GM12878 (cell line): ENCODE data around the gene CCDC97.

ENCODE experiments used
- POLR2A ChIP-seq: IDR thresholded peaks from 2 replicates; pipeline ENCODE4 v1.6.1; 2011; ENCODE audit warnings: low read depth, mild to moderate bottlenecking, low read length
- RAD21 ChIP-seq: IDR thresholded peaks from 2 replicates; pipeline ENCODE4 v1.6.1; 2011; ENCODE audit warnings: mild to moderate bottlenecking, low read depth, low read length, moderate library complexity; ENCODE audit not compliant: insufficient read depth
- ZNF274 ChIP-seq: IDR thresholded peaks from one replicate; pipeline ENCODE4 v1.8.0; 2011; ENCODE audit not compliant: insufficient read length, insufficient read depth

DNA sequence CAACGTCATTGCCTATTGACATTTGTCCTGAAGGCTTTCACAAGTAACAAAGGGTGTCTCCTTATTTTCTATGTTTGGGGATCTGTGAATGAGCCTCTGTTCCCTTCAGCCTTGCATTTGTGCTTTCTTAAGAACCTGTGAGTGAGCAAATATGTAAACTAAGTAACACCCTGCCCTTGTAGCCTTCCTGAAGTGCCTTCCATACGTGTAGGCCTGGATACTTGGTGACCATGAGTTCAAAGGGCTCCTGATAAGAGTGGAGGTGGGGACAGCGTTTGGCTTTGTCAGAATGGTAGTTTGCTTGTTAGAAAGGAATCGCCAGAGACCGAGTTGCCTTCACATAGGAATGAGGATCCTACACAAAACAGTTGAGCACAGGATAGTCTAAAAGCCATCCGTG, 14.5 kb upstream of the CCDC97 start:
- no peak for TF ChIP-seq POLR2A
- no peak for TF ChIP-seq ZNF274
- TF ChIP-seq RAD21: no peak
